PC-3 (cell line): ENCODE data around the gene CHST2. TPM values are rescaled to one million over a fixed set of nuclear protein-coding genes. Genes with fewer than 3 reads are reported as not detected.
"Not testable (repeated sequence)": the region's sequence is repeated elsewhere in the genome, so short reads cannot be mapped to it uniquely, and the experiment has no call there.

Experiments
- ATAC-seq: fragments of 200-7000 bp; cut with Tn5 transposase; 2 replicates; pipeline ENCODE4 v1.9.1; 2020; ENCODE audit warnings: mild to moderate bottlenecking, moderate library complexity
- BruUV-seq: library from RNA; stranded (reverse); fragments of 400-500 nt; replicated peaks from 2 replicates; lab custom pipeline; 2021; lab: Mats Ljungman, UMichigan
- CTCF ChIA-PET: fragments of 300-600 bp; sonication (Branson Sonifier 250); formaldehyde crosslinking; loops from one replicate; lab custom pipeline; 2022; ENCODE audit warnings: antibody characterized with exemption; lab: Charles Lee
- POLR2A ChIA-PET: fragments of 300-600 bp; sonication (Branson Sonifier 250); formaldehyde crosslinking; loops from one replicate; lab custom pipeline; 2022; ENCODE audit warnings: antibody characterized with exemption; ENCODE audit not compliant: unreplicated experiment; lab: Charles Lee
- DNase-seq: peaks from one replicate; pipeline ENCODE4 v3.0.0-alpha.2; 2015
- H2AFZ ChIP-seq: fragments of 300-600 bp; sonication (generic); 2 replicates; pipeline ENCODE4 v1.6.0; 2016; ENCODE audit warnings: antibody characterized with exemption, low read length
- H3F3A ChIP-seq: fragments of 300-600 bp; sonication (generic); one replicate; pipeline ENCODE4 v1.6.0; 2017; ENCODE audit warnings: antibody characterized with exemption, low read length, control low read depth, mild to moderate bottlenecking; ENCODE audit not compliant: unreplicated experiment
- H3K27ac ChIP-seq: fragments of 300-600 bp; sonication (generic); 2 replicates; pipeline ENCODE4 v1.5.1; 2016; ENCODE audit warnings: mild to moderate bottlenecking, low read length
- H3K27me3 ChIP-seq: fragments of 300-600 bp; sonication (generic); 2 replicates; pipeline ENCODE4 v1.6.1; 2016; ENCODE audit warnings: low read length, mixed read lengths
- H3K36me3 ChIP-seq: fragments of 300-600 bp; sonication (generic); 2 replicates; pipeline ENCODE4 v1.6.1; 2016; ENCODE audit warnings: low read depth, mixed run types, low read length, mixed read lengths
- H3K4me1 ChIP-seq: fragments of 300-600 bp; sonication (generic); 2 replicates; pipeline ENCODE4 v1.5.1; 2016; ENCODE audit warnings: low read length; ENCODE audit not compliant: insufficient read depth
- H3K4me2 ChIP-seq: fragments of 300-600 bp; sonication (generic); 2 replicates; pipeline ENCODE4 v1.6.0; 2016; ENCODE audit warnings: low read length
- H3K4me3 ChIP-seq: fragments of 300-600 bp; sonication (generic); 2 replicates; pipeline ENCODE4 v1.5.1; 2016; ENCODE audit warnings: mild to moderate bottlenecking, low read length, mixed read lengths
- H3K79me2 ChIP-seq: fragments of 300-600 bp; sonication (generic); 2 replicates; pipeline ENCODE4 v1.6.1; 2017; ENCODE audit warnings: low read length, mixed read lengths
- H3K9ac ChIP-seq: fragments of 300-600 bp; sonication (generic); 2 replicates; pipeline ENCODE4 v1.6.0; 2016; ENCODE audit warnings: mild to moderate bottlenecking, low read length
- H3K9me2 ChIP-seq: fragments of 300-600 bp; sonication (generic); replicated peaks from 2 replicates; pipeline ENCODE4 v1.6.1; 2016; ENCODE audit warnings: mixed run types, low read length, mixed read lengths
- H3K9me3 ChIP-seq: fragments of 300-600 bp; sonication (generic); 2 replicates; pipeline ENCODE4 v1.6.1; 2016; ENCODE audit warnings: low read length, mixed read lengths
- H4K20me1 ChIP-seq: fragments of 300-600 bp; sonication (generic); 2 replicates; pipeline ENCODE4 v1.6.1; 2016; ENCODE audit warnings: low read length, mixed read lengths
- EZH2 ChIP-seq: fragments of 300-600 bp; sonication (generic); IDR thresholded peaks from one replicate; pipeline ENCODE4 v1.6.1; 2017; ENCODE audit warnings: antibody characterized with exemption, mild to moderate bottlenecking, low read length; ENCODE audit not compliant: unreplicated experiment
- EZH2phosphoT487 ChIP-seq: fragments of 300-600 bp; sonication (generic); IDR thresholded peaks from 2 replicates; pipeline ENCODE4 v1.6.1; 2018; ENCODE audit warnings: mild to moderate bottlenecking, antibody characterized with exemption, low read length, borderline replicate concordance
- intact Hi-C: fragments of 100-400 bp; cut with micrococcal nuclease; formaldehyde crosslinking; loops from 2 replicates; pipeline ENCODE4 v1.9.0; 2023
- total RNA-seq: library from RNA; depleted of rRNA; stranded (reverse); fragments of >200 nt; gene quantifications from 2 replicates; pipeline ENCODE4 v1.2.3, GENCODE V29; 2014
- TF ChIP-seq, protein P1 (sequence below): fragments of 300-600 bp; sonication (generic); conservative IDR thresholded peaks from 2 replicates; pipeline ENCODE4 v1.5.1; 2017; ENCODE audit warnings: antibody characterized with exemption, low read depth, mild to moderate bottlenecking, low read length

Gene CHST2
- total RNA-seq, 1 experiment from 2014 or later, result 6.7 TPM

DNA sequence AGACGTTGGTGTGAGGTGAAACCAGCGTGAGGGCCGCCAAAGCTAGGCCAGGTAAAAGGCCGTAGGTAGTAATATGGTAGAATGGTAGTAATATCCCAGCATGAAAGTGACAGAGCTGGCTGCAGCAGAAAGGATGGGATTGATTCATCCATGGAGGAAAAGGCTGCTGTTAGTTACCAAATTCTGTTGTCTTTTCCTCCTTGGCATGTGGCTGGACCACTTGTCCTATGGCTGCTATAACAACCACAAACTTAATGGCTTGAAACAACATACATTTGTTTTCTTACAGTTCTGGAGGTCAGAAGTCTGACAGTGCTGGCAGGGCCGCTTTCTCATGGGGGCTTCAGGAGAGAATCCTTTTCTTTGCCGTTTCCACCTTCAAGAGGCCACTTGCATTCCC lies 47.8 kb upstream of the CHST2 start:
- Histone ChIP-seq H3K4me1 (no peaks in the 10 kb centered on the region), H3K4me2 (no peak overlapping the region), H3K36me3 (no peaks in the 10 kb centered on the region), H4K20me1 (no peaks in the 10 kb centered on the region), H3K79me2 (no peaks in the 10 kb centered on the region), H3K9ac (no peak overlapping the region), H3F3A (no peaks in the 10 kb centered on the region), H3K27ac (no peak overlapping the region), H3K4me3 (no peak overlapping the region), H3K9me3 (no peaks in the 10 kb centered on the region), H2AFZ (no peak overlapping the region), H3K9me2 (no peaks in the 10 kb centered on the region), H3K27me3 (no peaks in the 10 kb centered on the region)
- no peak for ATAC-seq
- TF ChIP-seq, protein P1, sequence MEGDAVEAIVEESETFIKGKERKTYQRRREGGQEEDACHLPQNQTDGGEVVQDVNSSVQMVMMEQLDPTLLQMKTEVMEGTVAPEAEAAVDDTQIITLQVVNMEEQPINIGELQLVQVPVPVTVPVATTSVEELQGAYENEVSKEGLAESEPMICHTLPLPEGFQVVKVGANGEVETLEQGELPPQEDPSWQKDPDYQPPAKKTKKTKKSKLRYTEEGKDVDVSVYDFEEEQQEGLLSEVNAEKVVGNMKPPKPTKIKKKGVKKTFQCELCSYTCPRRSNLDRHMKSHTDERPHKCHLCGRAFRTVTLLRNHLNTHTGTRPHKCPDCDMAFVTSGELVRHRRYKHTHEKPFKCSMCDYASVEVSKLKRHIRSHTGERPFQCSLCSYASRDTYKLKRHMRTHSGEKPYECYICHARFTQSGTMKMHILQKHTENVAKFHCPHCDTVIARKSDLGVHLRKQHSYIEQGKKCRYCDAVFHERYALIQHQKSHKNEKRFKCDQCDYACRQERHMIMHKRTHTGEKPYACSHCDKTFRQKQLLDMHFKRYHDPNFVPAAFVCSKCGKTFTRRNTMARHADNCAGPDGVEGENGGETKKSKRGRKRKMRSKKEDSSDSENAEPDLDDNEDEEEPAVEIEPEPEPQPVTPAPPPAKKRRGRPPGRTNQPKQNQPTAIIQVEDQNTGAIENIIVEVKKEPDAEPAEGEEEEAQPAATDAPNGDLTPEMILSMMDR, result no peak
- TF ChIP-seq EZH2 (no peak), EZH2phosphoT487 (no peak)
- ChIA-PET POLR2A (interaction anchor here (0.6 kb wide), 1 partner anchor 610 kb away, joined by 3 read pairs; no protein-coding TSS in a partner anchor), CTCF (no interaction called here)
- intact Hi-C loops, result no loop called here
- BruUV-seq, result no TSS peak
- no peak for DNase-seq

DNA sequence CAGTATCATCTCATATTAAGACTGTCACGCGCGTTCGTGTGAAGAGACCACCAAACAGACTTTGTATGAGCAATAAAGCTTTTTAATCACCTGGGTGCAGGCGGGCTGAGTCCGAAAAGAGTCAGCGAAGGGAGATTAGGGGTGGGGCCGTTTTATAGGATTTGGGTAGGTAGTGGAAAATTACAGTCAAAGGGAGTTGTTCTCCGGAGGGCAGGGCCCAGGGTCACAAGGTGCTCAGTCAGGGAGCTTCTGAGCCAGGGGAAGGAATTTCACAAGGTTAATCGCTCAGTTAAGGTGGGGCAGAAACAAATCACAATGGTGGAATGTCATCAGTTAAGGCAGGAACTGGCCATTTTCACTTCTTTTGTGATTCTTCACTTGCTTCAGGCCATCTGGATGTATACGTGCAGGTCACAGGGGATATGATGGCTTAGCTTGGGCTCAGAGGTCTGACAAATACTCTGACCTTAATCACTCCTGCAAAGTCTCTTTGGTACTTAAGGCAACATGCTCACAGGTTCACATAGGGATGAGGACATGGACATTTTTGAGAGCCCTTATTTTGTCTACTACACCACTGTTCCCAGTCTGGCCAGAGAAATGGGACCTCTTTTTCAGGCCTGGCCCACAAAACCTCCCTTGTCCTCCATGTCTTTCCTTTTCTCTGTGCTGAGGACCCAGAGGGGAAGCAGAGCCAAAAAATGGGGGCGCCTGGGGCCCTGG lies 47.1 kb upstream of the CHST2 start:
- H2AFZ ChIP-seq, H3K4me3 ChIP-seq, ATAC-seq, H3K9me2 ChIP-seq, H3K9me3 ChIP-seq, POLR2A ChIA-PET, H4K20me1 ChIP-seq, H3K36me3 ChIP-seq, BruUV-seq, H3F3A ChIP-seq, H3K4me2 ChIP-seq, CTCF ChIA-PET, H3K9ac ChIP-seq, intact Hi-C loops, H3K27ac ChIP-seq, H3K4me1 ChIP-seq, H3K27me3 ChIP-seq, DNase-seq, H3K79me2 ChIP-seq: not testable (repeated sequence)

DNA sequence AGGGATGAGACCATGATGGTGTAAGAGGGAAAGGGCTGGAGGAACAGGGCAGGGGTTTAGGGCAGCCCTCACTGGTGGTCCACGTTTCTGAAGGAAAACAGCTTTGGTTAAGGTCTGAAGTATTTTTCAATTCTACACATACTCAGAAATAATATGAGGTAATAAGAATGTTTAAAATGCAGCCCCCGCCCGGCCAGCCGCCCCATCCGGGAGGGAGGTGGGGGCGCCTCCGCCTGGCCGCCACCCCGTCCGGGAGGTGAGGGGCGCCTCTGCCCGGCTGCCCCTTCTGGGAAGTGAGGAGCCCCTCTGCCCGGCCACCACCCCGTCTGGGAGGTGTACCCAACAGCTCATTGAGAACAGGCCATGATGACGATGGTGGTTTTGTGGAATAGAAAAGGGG lies 46.0 kb upstream of the CHST2 start:
- H4K20me1 ChIP-seq, intact Hi-C loops, BruUV-seq, H3K9me2 ChIP-seq, H2AFZ ChIP-seq, H3K27me3 ChIP-seq, ATAC-seq, H3K4me1 ChIP-seq, CTCF ChIA-PET, DNase-seq, H3K36me3 ChIP-seq, H3K4me3 ChIP-seq, H3K4me2 ChIP-seq, H3K9me3 ChIP-seq, POLR2A ChIA-PET, H3K27ac ChIP-seq, H3K79me2 ChIP-seq, H3F3A ChIP-seq, H3K9ac ChIP-seq: not testable (repeated sequence)

DNA sequence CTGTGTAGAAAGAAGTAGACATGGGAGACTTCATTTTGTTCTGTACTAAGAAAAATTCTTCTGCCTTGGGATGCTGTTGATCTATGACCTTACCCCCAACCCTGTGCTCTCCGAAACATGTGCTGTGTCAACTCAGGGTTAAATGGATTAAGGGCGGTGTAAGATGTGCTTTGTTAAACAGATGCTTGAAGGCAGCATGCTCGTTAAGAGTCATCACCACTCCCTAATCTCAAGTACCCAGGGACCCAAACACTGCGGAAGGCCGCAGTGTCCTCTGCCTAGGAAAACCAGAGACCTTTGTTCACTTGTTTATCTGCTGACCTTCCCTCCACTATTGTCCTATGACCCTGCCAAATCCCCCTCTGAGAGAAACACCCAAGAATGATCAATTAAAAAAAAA lies 45.6 kb upstream of the CHST2 start:
- BruUV-seq, H3K36me3 ChIP-seq, H3K9me2 ChIP-seq, H4K20me1 ChIP-seq, H3K4me2 ChIP-seq, POLR2A ChIA-PET, H3K9ac ChIP-seq, H3K9me3 ChIP-seq, DNase-seq, H3K27ac ChIP-seq, H3K4me3 ChIP-seq, H3K79me2 ChIP-seq, ATAC-seq, H3K4me1 ChIP-seq, CTCF ChIA-PET, H3F3A ChIP-seq, H2AFZ ChIP-seq, intact Hi-C loops, H3K27me3 ChIP-seq: not testable (repeated sequence)
